GM18507 (cell line): Measurements from ENCODE around the gene DIP2C.

Experiments
- DNase-seq: peaks from one replicate; pipeline ENCODE4 v3.0.0; 2011; ENCODE audit warnings: low read depth; ENCODE audit not compliant: insufficient read length; ENCODE audit errors: extremely low spot score
- FAIRE-seq: peaks from 2 replicates; lab custom pipeline; 2011; peaks lifted over from hg19 to GRCh38; lab: Jason Lieb, UNC

The DIP2C gene

GRCh38 chr10:234708-235406 is 454.6 kb downstream of the DIP2C start:
- FAIRE-seq (no peak), DNase-seq (no peak)

- FAIRE-seq: no peak
- no peak for DNase-seq
Measured at GRCh38 chr10:232878-233277, 456.6 kb downstream of the DIP2C start.

- FAIRE-seq: no peak
Measured at GRCh38 chr10:232061-232460, 457.4 kb downstream of the DIP2C start.

GRCh38 chr10:230758-231157 is 458.7 kb downstream of the DIP2C start:
- FAIRE-seq (no peak), DNase-seq (no peak)

More at GRCh38 chr10:232061-232460, 457.4 kb downstream of the DIP2C start:
- DNase-seq: no peak

- DNase-seq (no peak), FAIRE-seq (no peak)
Measured at GRCh38 chr10:228366-228765, 461.1 kb downstream of the DIP2C start.

GRCh38 chr10:227014-227413 is 462.5 kb downstream of the DIP2C start:
- DNase-seq: no peak
- FAIRE-seq: peak; percentile 61

- DNase-seq (no peak), FAIRE-seq (no peak)
Measured at GRCh38 chr10:226018-226417, 463.4 kb downstream of the DIP2C start.

GRCh38 chr10:224571-224970 is 464.9 kb downstream of the DIP2C start:
- DNase-seq: no peak
- FAIRE-seq: no peak
